Parathyroid adenoma (tissue), 2 donors: ENCODE data around the gene KCTD10.
A peak's percentile ranks its signal among the peaks of the same experiment; 100 is the strongest.
"Not testable (repeated sequence)": the region's sequence is repeated elsewhere in the genome, so short reads cannot be mapped to it uniquely, and the experiment has no call there.

Experiments used
- H2AFZ ChIP-seq: fragments of 300-600 bp; sonication (generic); one replicate; pipeline ENCODE4 v1.7.0; 2017; ENCODE audit warnings: antibody characterized with exemption, mild to moderate bottlenecking
- H3K27ac ChIP-seq: fragments of 300-600 bp; sonication (generic); one replicate; pipeline ENCODE4 v1.7.0; 2017
- H3K27me3 ChIP-seq: fragments of 300-600 bp; sonication (generic); one replicate; pipeline ENCODE4 v1.7.0; 2017; ENCODE audit warnings: low read length; ENCODE audit not compliant: control insufficient read depth, insufficient read depth
- H3K36me3 ChIP-seq: fragments of 300-600 bp; sonication (generic); one replicate; pipeline ENCODE4 v1.7.0; 2017; ENCODE audit warnings: low read length; ENCODE audit not compliant: control insufficient read depth, insufficient read depth
- H3K4me1 ChIP-seq: fragments of 300-600 bp; sonication (generic); one replicate; pipeline ENCODE4 v1.7.0; 2017; ENCODE audit warnings: control low read depth
- H3K4me2 ChIP-seq: fragments of 300-600 bp; sonication (generic); one replicate; pipeline ENCODE4 v1.7.0; 2017; ENCODE audit warnings: low read length
- H3K4me3 ChIP-seq: fragments of 300-600 bp; sonication (generic); one replicate; pipeline ENCODE4 v1.7.0; 2017; ENCODE audit warnings: low read depth, low read length
- H3K79me2 ChIP-seq: fragments of 300-600 bp; sonication (generic); one replicate; pipeline ENCODE4 v1.7.0; 2017; ENCODE audit warnings: control low read depth
- H3K9ac ChIP-seq: fragments of 300-600 bp; sonication (generic); one replicate; pipeline ENCODE4 v1.7.0; 2017; ENCODE audit warnings: mild to moderate bottlenecking
- H3K9me3 ChIP-seq: fragments of 300-600 bp; sonication (generic); one replicate; pipeline ENCODE4 v1.7.0; 2017; ENCODE audit warnings: low read length; ENCODE audit not compliant: control insufficient read depth
- TF ChIP-seq, protein P1 (sequence below): fragments of 300-600 bp; sonication (generic); IDR thresholded peaks from one replicate; pipeline ENCODE4 v1.7.0; 2017; ENCODE audit warnings: antibody characterized with exemption, mild to moderate bottlenecking
- donor health status: primary hyperparathyroidism.

Gene KCTD10

DNA sequence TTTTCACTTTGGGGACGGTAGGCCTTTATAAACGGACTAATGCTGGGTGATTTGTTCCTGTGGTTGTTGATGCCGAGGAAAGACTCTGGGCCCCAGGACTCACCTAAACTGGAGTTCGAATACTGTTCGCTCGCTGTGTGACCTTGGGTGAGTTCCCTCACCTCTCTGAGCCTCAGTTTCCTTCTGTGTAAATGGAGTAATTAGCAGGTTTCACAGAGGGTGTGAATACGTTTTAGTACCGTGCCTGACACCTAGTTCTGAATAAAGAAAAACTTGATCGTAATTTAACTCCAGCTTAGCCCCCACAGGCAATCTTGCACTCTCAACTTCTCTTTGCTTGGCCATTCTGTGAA lies 839 bp upstream of the KCTD10 start:
- Histone ChIP-seq H3K9ac (peak overlapping the region; percentile 88), H2AFZ (peak overlapping the region; percentile 99), H3K36me3 (no peaks in the 10 kb centered on the region), H3K4me1 (peaks cover 9% of the 10 kb centered on the region), H3K4me3 (peak overlapping the region; percentile 98), H3K9me3 (no peaks in the 10 kb centered on the region), H3K27me3 (no peaks in the 10 kb centered on the region), H3K27ac (peak overlapping the region; percentile 96), H3K79me2 (peaks cover 42% of the 10 kb centered on the region), H3K4me2 (peak overlapping the region; percentile 99)
- TF ChIP-seq, protein P1, sequence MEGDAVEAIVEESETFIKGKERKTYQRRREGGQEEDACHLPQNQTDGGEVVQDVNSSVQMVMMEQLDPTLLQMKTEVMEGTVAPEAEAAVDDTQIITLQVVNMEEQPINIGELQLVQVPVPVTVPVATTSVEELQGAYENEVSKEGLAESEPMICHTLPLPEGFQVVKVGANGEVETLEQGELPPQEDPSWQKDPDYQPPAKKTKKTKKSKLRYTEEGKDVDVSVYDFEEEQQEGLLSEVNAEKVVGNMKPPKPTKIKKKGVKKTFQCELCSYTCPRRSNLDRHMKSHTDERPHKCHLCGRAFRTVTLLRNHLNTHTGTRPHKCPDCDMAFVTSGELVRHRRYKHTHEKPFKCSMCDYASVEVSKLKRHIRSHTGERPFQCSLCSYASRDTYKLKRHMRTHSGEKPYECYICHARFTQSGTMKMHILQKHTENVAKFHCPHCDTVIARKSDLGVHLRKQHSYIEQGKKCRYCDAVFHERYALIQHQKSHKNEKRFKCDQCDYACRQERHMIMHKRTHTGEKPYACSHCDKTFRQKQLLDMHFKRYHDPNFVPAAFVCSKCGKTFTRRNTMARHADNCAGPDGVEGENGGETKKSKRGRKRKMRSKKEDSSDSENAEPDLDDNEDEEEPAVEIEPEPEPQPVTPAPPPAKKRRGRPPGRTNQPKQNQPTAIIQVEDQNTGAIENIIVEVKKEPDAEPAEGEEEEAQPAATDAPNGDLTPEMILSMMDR, result no peak

DNA sequence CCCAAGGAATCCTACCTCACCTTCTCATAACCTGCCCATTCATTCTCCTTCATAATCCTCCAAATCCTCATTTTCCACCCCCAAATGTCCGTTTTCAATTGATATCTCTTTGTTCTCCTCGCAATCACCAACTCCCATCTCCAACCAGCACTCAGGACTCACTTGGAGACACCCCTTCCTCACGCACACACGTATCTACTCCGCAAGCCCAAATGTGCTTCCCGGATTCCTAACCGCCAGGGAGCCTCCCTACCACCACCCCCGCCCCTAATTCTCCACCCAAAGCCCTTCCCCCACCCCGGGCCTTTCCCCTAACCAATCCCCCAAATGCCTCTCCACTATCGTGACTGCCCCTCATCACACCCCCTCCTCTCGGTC lies 304 bp downstream of the KCTD10 start:
- H3K4me3 ChIP-seq, result peak overlapping the region; percentile 98
- no peaks in the 10 kb centered on the region for H3K27me3 ChIP-seq
- TF ChIP-seq, protein P1, result no peak
- H3K4me2 ChIP-seq, result peak overlapping the region; percentile 99
- H3K36me3 ChIP-seq, result no peaks in the 10 kb centered on the region
- H3K27ac ChIP-seq, result peak overlapping the region; percentile 96
- H3K9me3 ChIP-seq, result no peaks in the 10 kb centered on the region
- peak overlapping the region; percentile 99 for H2AFZ ChIP-seq
- peak overlapping the region; percentile 88 for H3K9ac ChIP-seq
- peaks cover 42% of the 10 kb centered on the region for H3K79me2 ChIP-seq
- H3K4me1 ChIP-seq, result peaks cover 9% of the 10 kb centered on the region

DNA sequence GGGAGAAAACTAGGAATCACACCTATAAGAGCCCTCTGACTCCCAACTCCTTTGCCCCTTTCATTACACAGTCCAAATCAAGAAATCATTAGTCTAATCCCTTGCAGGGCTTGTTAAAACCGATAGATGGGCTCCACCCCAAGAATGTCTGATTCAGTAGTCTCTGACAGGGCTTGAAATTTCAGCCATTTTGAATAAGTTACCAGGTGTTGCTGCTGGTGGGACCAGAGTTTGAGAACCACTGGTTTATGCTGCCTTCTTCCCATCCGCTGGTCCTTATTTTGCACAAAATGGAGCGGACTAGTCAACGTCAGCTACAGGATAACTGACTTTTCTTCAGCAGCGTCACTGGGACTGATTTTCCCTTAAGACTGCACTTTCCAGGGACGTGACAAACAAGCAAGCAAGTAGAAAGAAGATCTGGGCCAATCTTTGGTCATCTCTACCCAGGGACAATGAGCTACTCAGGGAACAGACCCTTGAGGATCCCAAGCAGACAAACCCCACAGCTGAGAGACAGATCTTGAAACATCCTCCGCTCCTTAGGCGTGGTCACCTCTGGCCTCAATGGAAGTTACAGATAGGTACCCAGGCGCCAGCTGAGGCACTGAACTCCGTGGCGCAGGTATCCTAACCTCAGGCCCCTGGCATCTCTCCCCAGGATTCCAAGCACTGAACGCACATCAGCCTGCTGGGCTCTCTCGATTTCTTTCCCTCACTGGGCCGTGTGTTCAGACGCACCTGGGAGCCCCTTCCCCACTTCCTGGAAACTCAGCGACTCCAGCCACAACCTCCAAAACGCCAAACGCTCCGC lies 900 bp downstream of the KCTD10 start:
- Histone ChIP-seq H3K4me2 (peak overlapping the region; percentile 99), H3K4me1 (peaks cover 9% of the 10 kb centered on the region), H3K9me3 (no peaks in the 10 kb centered on the region), H3K9ac (peak overlapping the region; percentile 88), H3K27ac (peak overlapping the region; percentile 96), H2AFZ (peak overlapping the region; percentile 99), H3K27me3 (no peaks in the 10 kb centered on the region), H3K4me3 (peak overlapping the region; percentile 98), H3K79me2 (peaks cover 42% of the 10 kb centered on the region), H3K36me3 (no peaks in the 10 kb centered on the region)
- TF ChIP-seq, protein P1, result no peak

DNA sequence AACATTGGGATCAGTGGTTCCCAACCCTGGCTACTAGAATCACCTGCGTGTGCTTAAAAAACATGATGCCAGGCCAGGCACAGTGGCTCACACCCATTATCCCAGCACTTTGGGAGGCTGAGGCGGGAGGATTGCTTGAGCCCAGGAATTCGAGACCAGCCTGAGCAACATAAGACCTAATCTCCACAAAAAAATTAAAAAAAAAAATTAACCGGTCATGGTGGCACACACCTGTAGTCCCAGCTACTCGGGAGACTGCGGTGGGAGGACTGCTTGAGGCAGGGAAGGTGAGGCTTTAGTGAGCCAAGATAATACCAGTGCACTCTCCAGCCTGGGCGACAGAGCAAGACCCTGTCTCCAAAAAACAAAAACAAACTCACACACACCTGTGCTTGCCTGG lies 2.0 kb downstream of the KCTD10 start:
- no peaks in the 10 kb centered on the region for H3K9me3 ChIP-seq
- H3K4me3 ChIP-seq, result no peak overlapping the region
- H3K36me3 ChIP-seq, result no peaks in the 10 kb centered on the region
- H3K79me2 ChIP-seq, result peaks cover 46% of the 10 kb centered on the region
- no peak overlapping the region for H3K9ac ChIP-seq
- H3K4me2 ChIP-seq, result no peak overlapping the region
- no peaks in the 10 kb centered on the region for H3K27me3 ChIP-seq
- peaks cover 9% of the 10 kb centered on the region for H3K4me1 ChIP-seq
- TF ChIP-seq, protein P1, result no peak
- no peak overlapping the region for H2AFZ ChIP-seq
- H3K27ac ChIP-seq, result no peak overlapping the region

DNA sequence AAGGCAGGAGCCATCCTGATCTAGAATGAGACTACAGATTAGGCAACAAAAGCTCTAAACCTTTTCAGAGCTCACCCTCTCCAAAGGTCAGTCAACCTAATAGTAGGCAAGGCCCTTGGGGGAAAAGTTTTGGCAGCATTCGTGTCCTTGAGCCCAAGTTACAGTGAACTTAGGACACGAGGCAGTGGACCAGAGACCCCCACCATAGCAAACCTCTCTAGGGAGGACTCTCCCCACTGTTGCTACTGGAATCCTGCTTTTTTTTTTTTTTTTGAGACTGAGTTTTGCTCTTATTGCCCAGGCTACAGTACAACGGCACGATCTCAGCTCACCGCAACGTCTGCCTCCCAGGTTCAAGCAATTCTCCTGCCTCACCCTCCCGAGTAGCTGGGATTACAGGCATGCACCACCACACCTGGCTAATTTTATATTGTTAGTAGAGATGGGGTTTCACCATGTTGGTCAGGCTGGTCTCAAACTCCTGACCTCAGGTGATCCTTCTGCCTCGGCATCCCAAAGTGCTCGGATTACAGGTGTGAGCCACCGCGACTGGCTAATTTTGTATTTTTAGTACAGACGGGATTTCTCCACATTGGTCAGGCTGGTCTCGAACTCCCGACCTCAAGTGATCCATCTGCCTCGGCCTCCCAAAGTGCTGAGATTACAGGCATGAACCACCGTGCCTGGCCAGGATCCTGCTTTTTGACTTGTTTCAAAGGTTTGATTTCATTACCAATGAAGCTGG lies 3.4 kb downstream of the KCTD10 start:
- not testable (repeated sequence) for H3K27ac ChIP-seq, H3K4me2 ChIP-seq, H3K4me1 ChIP-seq, H3K9me3 ChIP-seq, H3K9ac ChIP-seq, H3K36me3 ChIP-seq, H3K4me3 ChIP-seq, H3K27me3 ChIP-seq, H2AFZ ChIP-seq
- peaks cover 55% of the 10 kb centered on the region for H3K79me2 ChIP-seq
